GM21447 (cell line): Measurements from ENCODE around the gene HIPK2.
A peak's percentile ranks its signal among the peaks of the same experiment; 100 is the strongest.

Source experiments
- ATAC-seq: cut with Tn5 transposase; IDR thresholded peaks from one replicate; pipeline ENCODE4 v1.9.1; 2021; ENCODE audit not compliant: unreplicated experiment

The HIPK2 gene

GRCh38 chr7:139783647-139784385, 6.0 kb upstream of the HIPK2 start:
- ATAC-seq = no peak

GRCh38 chr7:139782932-139783331, 5.1 kb upstream of the HIPK2 start:
- no peak for ATAC-seq

GRCh38 chr7:139777133-139777891, 486 bp downstream of the HIPK2 start:
- ATAC-seq = no peak

GRCh38 chr7:139776486-139777132, 1.2 kb downstream of the HIPK2 start:
- peak; percentile 30 for ATAC-seq

GRCh38 chr7:139775829-139776266, 1.9 kb downstream of the HIPK2 start:
- peak; percentile 39 for ATAC-seq

GRCh38 chr7:139774376-139774775, 3.4 kb downstream of the HIPK2 start:
- ATAC-seq = no peak

GRCh38 chr7:139773371-139773770, 4.4 kb downstream of the HIPK2 start:
- no peak for ATAC-seq

- ATAC-seq = no peak
These were observed 4.9 kb downstream of the HIPK2 start for GRCh38 chr7:139772873-139773272.

GRCh38 chr7:139772115-139772514, 5.7 kb downstream of the HIPK2 start:
- ATAC-seq = no peak

GRCh38 chr7:139771001-139771956, 6.5 kb downstream of the HIPK2 start:
- ATAC-seq = no peak

- no peak for ATAC-seq
These were observed 8.0 kb downstream of the HIPK2 start for GRCh38 chr7:139769761-139770160.

GRCh38 chr7:139769066-139769465, 8.7 kb downstream of the HIPK2 start:
- no peak for ATAC-seq

GRCh38 chr7:139768249-139768824, 9.5 kb downstream of the HIPK2 start:
- ATAC-seq = no peak

GRCh38 chr7:139767561-139767982, 10.2 kb downstream of the HIPK2 start:
- peak; percentile 93 for ATAC-seq

- ATAC-seq = no peak
These were observed 12.7 kb downstream of the HIPK2 start for GRCh38 chr7:139765143-139765542.

- ATAC-seq = no peak
These were observed 14.5 kb downstream of the HIPK2 start for GRCh38 chr7:139763330-139763729.

GRCh38 chr7:139762886-139763285, 14.9 kb downstream of the HIPK2 start:
- ATAC-seq = no peak

- no peak for ATAC-seq
These were observed 19.4 kb downstream of the HIPK2 start for GRCh38 chr7:139758388-139758787.

GRCh38 chr7:139757968-139758367, 19.8 kb downstream of the HIPK2 start:
- ATAC-seq = no peak

- ATAC-seq = no peak
These were observed 24.1 kb downstream of the HIPK2 start for GRCh38 chr7:139753693-139754111.
